Calu3 (cell line): ENCODE measurements around the gene TBC1D17. TPM values are rescaled to one million over a fixed set of nuclear protein-coding genes. Genes with fewer than 3 reads are reported as not detected.
A peak's percentile ranks its signal among the peaks of the same experiment; 100 is the strongest.

Experiments
- BruUV-seq: library from RNA; stranded (reverse); fragments of 400-500 nt; replicated peaks from 2 replicates; lab custom pipeline; 2021; lab: Mats Ljungman, UMichigan
- CTCF ChIA-PET: fragments of 300-600 bp; sonication (Branson Sonifier 250); formaldehyde crosslinking; loops from one replicate; lab custom pipeline; 2022; ENCODE audit warnings: antibody characterized with exemption; lab: Charles Lee
- DNase-seq: peaks from one replicate; pipeline ENCODE4 v3.0.0; 2022
- H3K27ac Mint-ChIP-seq: one replicate; pipeline ENCODE4 v1.8.0; 2022; ENCODE audit warnings: mixed read lengths; ENCODE audit not compliant: unreplicated experiment
- H3K27me3 Mint-ChIP-seq: one replicate; pipeline ENCODE4 v1.8.0; 2022; ENCODE audit warnings: mixed read lengths; ENCODE audit not compliant: unreplicated experiment
- H3K36me3 Mint-ChIP-seq: one replicate; pipeline ENCODE4 v1.8.0; 2022; ENCODE audit warnings: mild to moderate bottlenecking, moderate library complexity, mixed read lengths; ENCODE audit not compliant: insufficient read depth, unreplicated experiment
- H3K4me1 Mint-ChIP-seq: one replicate; pipeline ENCODE4 v1.8.0; 2022; ENCODE audit warnings: mild to moderate bottlenecking, low read depth, mixed read lengths; ENCODE audit not compliant: unreplicated experiment
- H3K4me3 Mint-ChIP-seq: one replicate; pipeline ENCODE4 v1.8.0; 2022; ENCODE audit warnings: mild to moderate bottlenecking, low read depth, moderate library complexity, mixed read lengths; ENCODE audit not compliant: unreplicated experiment
- H3K9me3 Mint-ChIP-seq: one replicate; pipeline ENCODE4 v1.8.0; 2022; ENCODE audit warnings: low read depth, mixed read lengths; ENCODE audit not compliant: unreplicated experiment
- intact Hi-C: fragments of 100-400 bp; cut with micrococcal nuclease; formaldehyde crosslinking; loops from one replicate; pipeline ENCODE4 v1.10.0; 2022; ENCODE audit not compliant: unreplicated experiment
- total RNA-seq: library from RNA; stranded (reverse); gene quantifications from 2 replicates; pipeline ENCODE4 v1.2.3, GENCODE V29; 2022
- TF ChIP-seq, protein P1 (sequence below): fragments of 200-600 bp; IDR thresholded peaks from one replicate; pipeline ENCODE4 v1.8.0; 2022; ENCODE audit warnings: antibody characterized with exemption; ENCODE audit not compliant: unreplicated experiment

The TBC1D17 gene
- total RNA-seq, 1 experiment from 2014 or later: 56.9 TPM

DNA sequence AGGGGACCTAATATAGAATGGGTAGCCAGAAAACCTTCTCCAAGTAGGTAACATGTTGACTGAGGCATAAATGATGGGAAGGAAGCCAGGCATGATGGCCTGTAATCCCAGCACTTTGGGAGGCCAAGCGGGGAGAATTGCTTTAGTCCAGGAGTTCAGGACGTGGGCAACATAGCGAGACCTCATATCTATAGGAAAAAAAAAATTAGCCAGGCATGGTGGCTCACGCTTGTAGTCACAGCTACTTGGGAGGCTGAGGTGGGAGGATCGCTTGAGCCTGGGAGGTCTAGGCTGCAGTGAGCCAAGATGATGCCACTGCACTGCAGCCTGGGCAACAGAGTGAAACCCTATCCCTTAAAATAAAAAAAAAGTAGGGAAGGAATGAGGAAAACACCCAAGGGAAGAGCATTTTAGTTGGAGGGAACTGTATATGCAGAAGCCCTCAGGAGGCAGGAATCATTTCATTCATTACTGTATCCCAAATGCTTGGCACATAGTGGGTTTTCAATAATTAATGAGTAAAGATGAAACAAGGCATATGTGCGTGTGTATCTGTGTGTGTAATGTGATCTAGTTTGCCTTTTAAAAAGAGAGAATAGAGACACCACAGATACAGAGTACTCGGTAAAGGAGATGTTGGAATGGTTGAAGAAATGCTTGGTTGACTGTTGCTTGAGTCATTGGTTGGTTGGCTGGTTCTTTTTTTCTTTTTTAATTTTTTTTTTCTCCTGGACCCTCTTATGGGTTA lies 54.0 kb downstream of the TBC1D17 start:
- no peak for DNase-seq
- Mint-ChIP-seq H3K36me3 (peaks cover 54% of the 10 kb centered on the region), H3K27ac (peak overlapping the region; percentile 87), H3K4me3 (no peak overlapping the region), H3K9me3 (peaks cover 2% of the 10 kb centered on the region), H3K4me1 (peaks cover 36% of the 10 kb centered on the region), H3K27me3 (peaks cover 13% of the 10 kb centered on the region)
- TF ChIP-seq, protein P1, sequence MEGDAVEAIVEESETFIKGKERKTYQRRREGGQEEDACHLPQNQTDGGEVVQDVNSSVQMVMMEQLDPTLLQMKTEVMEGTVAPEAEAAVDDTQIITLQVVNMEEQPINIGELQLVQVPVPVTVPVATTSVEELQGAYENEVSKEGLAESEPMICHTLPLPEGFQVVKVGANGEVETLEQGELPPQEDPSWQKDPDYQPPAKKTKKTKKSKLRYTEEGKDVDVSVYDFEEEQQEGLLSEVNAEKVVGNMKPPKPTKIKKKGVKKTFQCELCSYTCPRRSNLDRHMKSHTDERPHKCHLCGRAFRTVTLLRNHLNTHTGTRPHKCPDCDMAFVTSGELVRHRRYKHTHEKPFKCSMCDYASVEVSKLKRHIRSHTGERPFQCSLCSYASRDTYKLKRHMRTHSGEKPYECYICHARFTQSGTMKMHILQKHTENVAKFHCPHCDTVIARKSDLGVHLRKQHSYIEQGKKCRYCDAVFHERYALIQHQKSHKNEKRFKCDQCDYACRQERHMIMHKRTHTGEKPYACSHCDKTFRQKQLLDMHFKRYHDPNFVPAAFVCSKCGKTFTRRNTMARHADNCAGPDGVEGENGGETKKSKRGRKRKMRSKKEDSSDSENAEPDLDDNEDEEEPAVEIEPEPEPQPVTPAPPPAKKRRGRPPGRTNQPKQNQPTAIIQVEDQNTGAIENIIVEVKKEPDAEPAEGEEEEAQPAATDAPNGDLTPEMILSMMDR: no peak
- TSS peak; percentile 31 for BruUV-seq
- intact Hi-C loops: no loop called here
- CTCF ChIA-PET: no interaction called here

DNA sequence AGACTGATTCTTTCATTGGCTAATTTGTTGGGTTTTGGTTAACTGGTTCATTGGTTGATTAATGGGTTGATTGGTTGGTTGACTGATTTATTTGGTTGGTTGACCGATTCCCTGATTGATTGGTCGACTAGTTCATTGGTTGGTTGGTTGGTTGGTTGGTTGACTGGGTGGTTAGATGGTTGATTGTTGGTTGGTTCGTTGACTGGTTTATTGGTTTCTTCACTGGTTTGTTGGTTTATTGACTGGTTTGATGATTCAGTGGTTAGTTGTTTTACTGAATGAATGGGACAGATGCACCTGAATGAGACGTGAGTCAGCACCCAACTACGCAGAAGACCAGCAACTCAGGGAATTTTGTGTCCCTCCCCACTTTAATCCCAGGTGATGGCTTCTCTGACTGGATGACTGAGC lies 54.5 kb downstream of the TBC1D17 start:
- CTCF ChIA-PET: no interaction called here
- BruUV-seq: no TSS peak
- H3K4me3 Mint-ChIP-seq: no peak overlapping the region
- H3K9me3 Mint-ChIP-seq: peaks cover 2% of the 10 kb centered on the region
- peaks cover 19% of the 10 kb centered on the region for H3K27me3 Mint-ChIP-seq
- H3K4me1 Mint-ChIP-seq: peaks cover 36% of the 10 kb centered on the region
- H3K27ac Mint-ChIP-seq: no peak overlapping the region
- intact Hi-C loops: no loop called here
- peaks cover 48% of the 10 kb centered on the region for H3K36me3 Mint-ChIP-seq
- DNase-seq: no peak
- TF ChIP-seq, protein P1: no peak

DNA sequence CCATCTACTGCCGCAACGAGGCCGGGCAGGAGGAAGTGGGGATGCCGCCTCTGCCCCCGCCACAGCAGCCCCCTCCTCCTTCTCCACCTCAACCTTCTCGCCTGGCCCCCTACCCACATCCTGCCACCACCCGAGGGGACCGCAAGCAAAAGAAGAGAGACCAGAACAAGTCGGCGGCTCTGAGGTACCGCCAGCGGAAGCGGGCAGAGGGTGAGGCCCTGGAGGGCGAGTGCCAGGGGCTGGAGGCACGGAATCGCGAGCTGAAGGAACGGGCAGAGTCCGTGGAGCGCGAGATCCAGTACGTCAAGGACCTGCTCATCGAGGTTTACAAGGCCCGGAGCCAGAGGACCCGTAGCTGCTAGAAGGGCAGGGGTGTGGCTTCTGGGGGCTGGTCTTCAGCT lies 55.2 kb downstream of the TBC1D17 start:
- DNase-seq: no peak
- no peak overlapping the region for H3K4me3 Mint-ChIP-seq
- H3K9me3 Mint-ChIP-seq: peaks cover 2% of the 10 kb centered on the region
- no TSS peak for BruUV-seq
- H3K27ac Mint-ChIP-seq: no peak overlapping the region
- peaks cover 32% of the 10 kb centered on the region for H3K4me1 Mint-ChIP-seq
- intact Hi-C loops: no loop called here
- TF ChIP-seq, protein P1: no peak
- peaks cover 42% of the 10 kb centered on the region for H3K36me3 Mint-ChIP-seq
- H3K27me3 Mint-ChIP-seq: peaks cover 24% of the 10 kb centered on the region
- CTCF ChIA-PET: no interaction called here

DNA sequence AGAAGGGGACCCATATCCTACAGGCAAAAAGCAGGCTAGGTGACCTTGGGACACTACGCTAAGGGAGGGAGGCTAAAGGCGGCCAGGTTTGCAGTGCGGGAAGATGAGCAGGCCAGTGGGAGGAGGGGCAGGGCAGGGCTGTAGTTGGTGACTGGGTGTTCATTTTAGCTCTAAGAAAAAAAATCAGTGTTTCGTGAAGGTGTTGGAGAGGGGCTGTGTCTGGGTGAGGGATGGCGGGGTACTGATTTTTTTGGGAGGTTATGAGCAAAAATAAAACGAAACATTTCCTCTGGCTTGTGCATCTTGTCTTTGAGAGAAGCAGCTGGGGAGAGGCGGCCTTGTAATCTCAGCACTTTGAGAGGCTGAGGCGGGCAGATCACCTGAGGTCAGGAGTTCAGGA lies 56.1 kb downstream of the TBC1D17 start:
- TF ChIP-seq, protein P1: no peak
- CTCF ChIA-PET: no interaction called here
- BruUV-seq: no TSS peak
- intact Hi-C loops: no loop called here
- peak overlapping the region; percentile 20 for H3K4me3 Mint-ChIP-seq
- peaks cover 29% of the 10 kb centered on the region for H3K4me1 Mint-ChIP-seq
- peaks cover 2% of the 10 kb centered on the region for H3K9me3 Mint-ChIP-seq
- peak overlapping the region; percentile 50 for H3K27ac Mint-ChIP-seq
- H3K36me3 Mint-ChIP-seq: peaks cover 37% of the 10 kb centered on the region
- H3K27me3 Mint-ChIP-seq: peaks cover 24% of the 10 kb centered on the region
- no peak for DNase-seq
